K562 (cell line): ENCODE results near the gene TRIM4. TPM values are rescaled to one million over a fixed set of nuclear protein-coding genes. Genes with fewer than 3 reads are reported as not detected.

Source experiments
- ARID3B ChIP-seq: fragments of 250-450 bp; sonication (Bioruptor Pico); IDR thresholded peaks from 2 replicates; pipeline ENCODE4 v1.4.0; 2020; ENCODE audit warnings: borderline replicate concordance
- BRD4 ChIP-seq: fragments of 200-600 bp; sonication (generic); IDR thresholded peaks from 2 replicates; pipeline ENCODE4 v1.6.1; 2017; ENCODE audit warnings: inconsistent platforms
- E4F1 ChIP-seq: fragments of 250-450 bp; sonication (Bioruptor Pico); IDR thresholded peaks from 2 replicates; pipeline ENCODE4 v1.5.0; 2021; ENCODE audit warnings: mild to moderate bottlenecking, borderline replicate concordance
- HMBOX1 ChIP-seq: sonication (generic); IDR thresholded peaks from 2 replicates; pipeline ENCODE4 v1.6.1; 2016
- HOXB6 ChIP-seq: fragments of 250-450 bp; sonication (Bioruptor Pico); IDR thresholded peaks from 2 replicates; pipeline ENCODE4 v1.5.1; 2022; ENCODE audit warnings: mild to moderate bottlenecking, borderline replicate concordance
- KDM5B ChIP-seq: fragments of 200-600 bp; sonication (generic); IDR thresholded peaks from 2 replicates; pipeline ENCODE4 v1.6.1; 2012; ENCODE audit warnings: low read depth, mild to moderate bottlenecking, moderate library complexity, low read length, control low read depth, inconsistent platforms; ENCODE audit not compliant: insufficient replicate concordance
- PHF8 ChIP-seq: fragments of 200-600 bp; sonication (generic); IDR thresholded peaks from 2 replicates; pipeline ENCODE4 v1.6.1; 2012; ENCODE audit warnings: mixed run types, mild to moderate bottlenecking, inconsistent platforms, low read length, moderate library complexity, borderline replicate concordance
- POLR2AphosphoS5 ChIP-seq: IDR thresholded peaks from 2 replicates; pipeline ENCODE4 v1.6.1; 2011; ENCODE audit warnings: mild to moderate bottlenecking, low read depth, low read length, moderate library complexity; ENCODE audit not compliant: control insufficient read depth, insufficient read depth
- RCOR1 ChIP-seq, 2 experiments: IDR thresholded peaks; 2 replicates each; pipeline ENCODE4 v1.6.1; 2012; ENCODE audit warnings: low read depth in 2 of 2, low read length in 2 of 2, borderline replicate concordance in 1 of 2, improper control_type of control experiment in 1 of 2
- SUPT5H ChIP-seq: fragments of 450-650 bp; IDR thresholded peaks from 2 replicates; pipeline ENCODE4 v1.6.1; 2016
- TRIM28 ChIP-seq: fragments of 450-650 bp; IDR thresholded peaks from 2 replicates; pipeline ENCODE4 v1.6.1; 2017
- TSC22D4 ChIP-seq: fragments of 450-650 bp; IDR thresholded peaks from 2 replicates; pipeline ENCODE4 v1.6.1; 2016; ENCODE audit warnings: missing genetic modification characterization, missing biosample characterization, control low read depth
- ZBTB5 ChIP-seq: fragments of 450-650 bp; IDR thresholded peaks from 2 replicates; pipeline ENCODE4 v1.6.1; 2017; ENCODE audit warnings: antibody characterized with exemption
- ZNF146 ChIP-seq: IDR thresholded peaks from one replicate; pipeline ENCODE4 v1.6.1; 2018; ENCODE audit warnings: missing compliant biosample characterization; ENCODE audit not compliant: unreplicated experiment
- ZNF24 ChIP-seq: fragments of 450-650 bp; IDR thresholded peaks from 2 replicates; pipeline ENCODE4 v1.6.1; 2016
- ZNF395 ChIP-seq: fragments of 200-800 bp; sonication (Bioruptor generic); IDR thresholded peaks from 2 replicates; pipeline ENCODE4 v1.6.1; 2017; ENCODE audit warnings: missing genetic modification characterization, missing compliant biosample characterization
- ZNF436 ChIP-seq: fragments of 250-450, 450-650 bp; sonication (Bioruptor Pico); formaldehyde crosslinking; IDR thresholded peaks from 2 replicates; pipeline ENCODE4 v1.7.0; 2020; ENCODE audit warnings: mild to moderate bottlenecking
- ZNF584 ChIP-seq: fragments of 200-800 bp; sonication (Bioruptor generic); IDR thresholded peaks from 2 replicates; pipeline ENCODE4 v1.6.1; 2016; ENCODE audit warnings: low read depth, mild to moderate bottlenecking, missing genetic modification characterization, missing compliant biosample characterization
- ZNF589 ChIP-seq: fragments of 200-800 bp; sonication (Bioruptor generic); IDR thresholded peaks from 2 replicates; pipeline ENCODE4 v1.6.1; 2016; ENCODE audit warnings: low read depth, missing genetic modification characterization, missing compliant biosample characterization
- polyA plus RNA-seq, 8 experiments: library from polyadenylated mRNA; depleted of rRNA in 4 of 8; stranded (reverse) in 5 of 8; unstranded in 3 of 8; fragments of >200 nt; fragmentation: Nextera tagmentation in 2 of 8; fragmentation: Illumina TruSeq in 1 of 8; extraction: Ambion mirVana in 2 of 8; extraction: Trizol in 1 of 8; gene quantifications; 2 replicates each; pipeline versions ENCODE4 v1.2.1 to v1.2.3, GENCODE V29; 2011 to 2014; ENCODE audit warnings: inconsistent platforms in 1 of 8, missing spikeins in 1 of 8
- total RNA-seq, 7 experiments: library from RNA; depleted of rRNA in 6 of 7; stranded (reverse); fragments of >200 nt in 6 of 7; fragmentation: Illumina TruSeq in 2 of 7; extraction: Trizol in 2 of 7; gene quantifications; 2 replicates each; pipeline versions ENCODE4 v1.2.1 to v1.2.3, GENCODE V29; 2011 to 2021; ENCODE audit warnings: low replicate concordance in 1 of 7

TRIM4 gene
- total and polyA plus RNA-seq, 9 of the 15 experiments (the other 6 are each of a cell fraction or from before 2014, with no cell fraction given) = 6.2 to 28.3 (median 22.4) TPM

GRCh38 chr7:99918959-99919813 is at the start of gene TRIM4 (continued):
- TF ChIP-seq POLR2AphosphoS5 (peak; percentile 86), TRIM28 (no peak; the same call in 1 of the 2 replicates), SUPT5H (peak; percentile 91), ZNF584 (CRISPR knock-in tag) (no peak), ZNF24 (no peak), PHF8 (peak; percentile 98), ZNF436 (CRISPR knock-in tag) (no peak), E4F1 (CRISPR knock-in tag) (no peak), KDM5B (peak; percentile 76), HOXB6 (no peak), ZNF395 (CRISPR knock-in tag) (no peak), RCOR1 (IDR thresholded peaks at IDR 0.05; ENCODE audit: borderline replicate concordance in 1 of 2, low read depth in 2 of 2, low read length in 2 of 2) (no peak; a peak in 1 of 4 replicates), ARID3B (CRISPR knock-in tag) (no peak), HMBOX1 (no peak), TSC22D4 (no peak), ZNF146 (CRISPR knock-in tag) (no peak), ZBTB5 (no peak), BRD4 (peak; percentile 29; the same call in 1 of the 2 replicates), ZNF589 (CRISPR knock-in tag) (0 out of 2 replicates have a peak, but pooled peaks have one; percentile 29)
